Subcutaneous abdominal adipose tissue (tissue), 5 donors: ENCODE data around the gene ERC2.

Source experiments
- H3K27ac ChIP-seq: one replicate; pipeline ENCODE4 v1.7.0; 2013; ENCODE audit warnings: low read depth, mild to moderate bottlenecking, inconsistent platforms, low read length, moderate library complexity
- H3K27me3 ChIP-seq, 5 donors: one replicate each; pipeline ENCODE4 v1.7.0; 2013; ENCODE audit warnings: low read length in 5 of 5, inconsistent platforms in 1 of 5; ENCODE audit not compliant: control insufficient read depth in 5 of 5, insufficient read depth in 4 of 5
- H3K36me3 ChIP-seq, 5 donors: one replicate each; pipeline ENCODE4 v1.7.0; 2013; ENCODE audit warnings: low read length in 5 of 5; ENCODE audit not compliant: control insufficient read depth in 5 of 5, insufficient read depth in 5 of 5
- H3K4me1 ChIP-seq, 5 donors: one replicate each; pipeline ENCODE4 v1.7.0; 2013; ENCODE audit warnings: low read length in 5 of 5, mild to moderate bottlenecking in 3 of 5, moderate library complexity in 1 of 5; ENCODE audit not compliant: control insufficient read depth in 5 of 5, insufficient read depth in 5 of 5
- H3K4me3 ChIP-seq, 5 donors: one replicate each; pipeline ENCODE4 v1.7.0; 2013; ENCODE audit warnings: low read length in 5 of 5, low read depth in 1 of 5
- H3K9ac ChIP-seq, 5 donors: one replicate each; pipeline ENCODE4 v1.7.0; 2013; ENCODE audit warnings: low read length in 5 of 5, mild to moderate bottlenecking in 4 of 5, moderate library complexity in 3 of 5
- H3K9me3 ChIP-seq, 5 donors: one replicate each; pipeline ENCODE4 v1.7.0; 2013; ENCODE audit warnings: low read length in 5 of 5; ENCODE audit not compliant: control insufficient read depth in 5 of 5
- donor health status: healthy.
- donor health status: healthy.
- donor health status: healthy.
- donor health status: healthy.
- donor health status: healthy.

The ERC2 gene

GRCh38 chr3:55639896-55640765 lies 828.1 kb downstream of the ERC2 start:
- no peak overlapping the region for H3K9ac ChIP-seq
- H3K27ac ChIP-seq: no peak overlapping the region
- H3K4me1 ChIP-seq: peaks cover 0 to 6% (median 4%) of the 10 kb centered on the region in 5 donors
- peaks cover 0 to 5% (median 0%) of the 10 kb centered on the region in 5 donors for H3K27me3 ChIP-seq
- no peak overlapping the region for H3K4me3 ChIP-seq
- H3K9me3 ChIP-seq: no peaks in the 10 kb centered on the region
- H3K36me3 ChIP-seq: no peaks in the 10 kb centered on the region

GRCh38 chr3:55639143-55639542 lies 829.1 kb downstream of the ERC2 start:
- H3K27me3 ChIP-seq: peaks cover 0 to 5% (median 0%) of the 10 kb centered on the region in 5 donors
- H3K4me3 ChIP-seq: no peak overlapping the region
- H3K27ac ChIP-seq: no peak overlapping the region
- no peak overlapping the region for H3K9ac ChIP-seq
- peaks cover 0 to 6% (median 4%) of the 10 kb centered on the region in 5 donors for H3K4me1 ChIP-seq
- no peaks in the 10 kb centered on the region for H3K36me3 ChIP-seq
- H3K9me3 ChIP-seq: no peaks in the 10 kb centered on the region

DNA sequence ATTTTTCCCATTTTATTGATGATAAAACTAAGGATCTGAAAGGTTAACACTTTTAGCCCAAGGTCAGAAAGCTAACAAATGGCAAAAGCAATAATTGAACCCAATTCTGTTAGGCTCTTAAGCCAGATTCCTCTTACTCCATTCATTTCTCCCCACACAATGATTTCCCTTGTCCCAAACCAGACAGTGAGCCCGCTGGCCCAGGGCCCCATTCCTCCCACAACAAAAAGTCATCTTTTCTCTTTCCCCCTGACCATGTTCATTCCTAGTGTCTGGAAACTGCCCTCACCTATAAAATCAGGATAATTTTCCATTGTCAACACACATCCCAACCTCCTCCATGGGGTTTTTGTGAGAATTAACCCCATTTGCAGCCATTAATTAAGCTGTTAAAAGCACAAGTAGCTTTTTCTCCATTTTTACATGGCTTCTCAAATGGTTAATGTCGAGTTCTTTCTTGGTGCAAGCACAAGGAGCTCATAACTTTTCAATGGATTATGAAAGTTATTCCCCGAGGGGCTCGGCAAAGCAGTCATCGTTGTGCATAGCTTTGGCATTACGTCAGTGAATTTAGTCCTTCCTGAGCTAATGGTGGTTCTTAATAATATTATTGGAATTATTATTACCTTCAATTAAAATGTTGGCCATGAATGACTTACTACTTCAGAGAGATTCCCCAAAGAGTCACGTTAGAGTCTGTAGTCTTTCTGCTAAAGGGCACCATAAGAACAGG lies 830.2 kb downstream of the ERC2 start:
- Histone ChIP-seq H3K9me3 (no peaks in the 10 kb centered on the region), H3K36me3 (no peaks in the 10 kb centered on the region), H3K27me3 (peaks cover 0 to 5% (median 0%) of the 10 kb centered on the region in 5 donors), H3K4me1 (peaks cover 0 to 6% (median 4%) of the 10 kb centered on the region in 5 donors), H3K27ac (no peak overlapping the region), H3K9ac (no peak overlapping the region), H3K4me3 (no peak overlapping the region)

- no peak overlapping the region for H3K27ac ChIP-seq
- H3K4me1 ChIP-seq: peaks cover 0 to 6% (median 4%) of the 10 kb centered on the region in 5 donors
- H3K36me3 ChIP-seq: no peaks in the 10 kb centered on the region
Observed at GRCh38 chr3:55636300-55637195, 831.7 kb downstream of the ERC2 start.

GRCh38 chr3:55634345-55634744 lies 833.9 kb downstream of the ERC2 start:
- H3K9ac ChIP-seq: no peak overlapping the region
- no peaks in the 10 kb centered on the region for H3K36me3 ChIP-seq
- peaks cover 0 to 6% (median 4%) of the 10 kb centered on the region in 5 donors for H3K4me1 ChIP-seq
- no peak overlapping the region for H3K4me3 ChIP-seq
- no peak overlapping the region for H3K27ac ChIP-seq
- no peaks in the 10 kb centered on the region for H3K27me3 ChIP-seq
- H3K9me3 ChIP-seq: no peaks in the 10 kb centered on the region

More at GRCh38 chr3:55636300-55637195, 831.7 kb downstream of the ERC2 start:
- no peak overlapping the region for H3K9ac ChIP-seq
- H3K4me3 ChIP-seq: no peak overlapping the region
- H3K9me3 ChIP-seq: no peaks in the 10 kb centered on the region
- H3K27me3 ChIP-seq: peaks cover 0 to 5% (median 0%) of the 10 kb centered on the region in 5 donors

- H3K27me3 ChIP-seq: no peaks in the 10 kb centered on the region
- no peaks in the 10 kb centered on the region for H3K36me3 ChIP-seq
- H3K27ac ChIP-seq: no peak overlapping the region
- peaks cover 0 to 5% (median 4%) of the 10 kb centered on the region in 5 donors for H3K4me1 ChIP-seq
- no peak overlapping the region for H3K4me3 ChIP-seq
- H3K9me3 ChIP-seq: no peaks in the 10 kb centered on the region
- H3K9ac ChIP-seq: no peak overlapping the region
Observed at GRCh38 chr3:55633333-55633732, 834.9 kb downstream of the ERC2 start.

DNA sequence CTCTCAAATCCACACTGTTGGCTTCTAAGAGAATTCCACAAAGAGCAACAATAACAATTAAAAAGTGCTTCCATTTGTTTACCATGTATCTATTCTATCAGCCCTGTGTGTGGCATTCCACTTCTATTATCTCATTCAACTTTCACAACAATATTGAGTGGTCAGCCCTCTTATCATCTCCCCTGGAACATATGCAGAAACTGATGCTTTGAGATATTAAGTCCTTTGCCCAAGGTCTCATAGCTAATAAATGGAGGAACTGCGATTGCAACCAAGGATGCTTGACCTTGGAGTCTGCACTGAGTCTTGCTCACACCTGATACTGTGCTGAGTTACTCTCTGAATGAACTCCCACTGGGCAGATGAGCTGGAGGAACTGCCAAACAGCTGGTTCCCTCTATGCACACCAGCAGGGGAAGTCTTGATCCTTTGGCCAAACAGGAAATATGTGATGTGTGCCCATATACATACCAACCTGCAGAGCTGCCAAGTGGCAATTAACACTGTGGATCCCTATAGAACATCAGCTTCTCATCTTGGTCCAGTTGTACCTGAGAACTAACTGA lies 836.4 kb downstream of the ERC2 start:
- no peak overlapping the region for H3K4me3 ChIP-seq
- no peaks in the 10 kb centered on the region for H3K36me3 ChIP-seq
- H3K27ac ChIP-seq: no peak overlapping the region
- no peaks in the 10 kb centered on the region for H3K4me1 ChIP-seq
- no peak overlapping the region for H3K9ac ChIP-seq
- H3K27me3 ChIP-seq: no peaks in the 10 kb centered on the region
- H3K9me3 ChIP-seq: no peaks in the 10 kb centered on the region

GRCh38 chr3:55630921-55631299 lies 837.4 kb downstream of the ERC2 start:
- Histone ChIP-seq H3K9ac (no peak overlapping the region), H3K9me3 (no peaks in the 10 kb centered on the region), H3K27ac (no peak overlapping the region), H3K36me3 (no peaks in the 10 kb centered on the region), H3K4me1 (peaks cover 0 to 8% (median 4%) of the 10 kb centered on the region in 5 donors), H3K4me3 (no peak overlapping the region), H3K27me3 (no peaks in the 10 kb centered on the region)

DNA sequence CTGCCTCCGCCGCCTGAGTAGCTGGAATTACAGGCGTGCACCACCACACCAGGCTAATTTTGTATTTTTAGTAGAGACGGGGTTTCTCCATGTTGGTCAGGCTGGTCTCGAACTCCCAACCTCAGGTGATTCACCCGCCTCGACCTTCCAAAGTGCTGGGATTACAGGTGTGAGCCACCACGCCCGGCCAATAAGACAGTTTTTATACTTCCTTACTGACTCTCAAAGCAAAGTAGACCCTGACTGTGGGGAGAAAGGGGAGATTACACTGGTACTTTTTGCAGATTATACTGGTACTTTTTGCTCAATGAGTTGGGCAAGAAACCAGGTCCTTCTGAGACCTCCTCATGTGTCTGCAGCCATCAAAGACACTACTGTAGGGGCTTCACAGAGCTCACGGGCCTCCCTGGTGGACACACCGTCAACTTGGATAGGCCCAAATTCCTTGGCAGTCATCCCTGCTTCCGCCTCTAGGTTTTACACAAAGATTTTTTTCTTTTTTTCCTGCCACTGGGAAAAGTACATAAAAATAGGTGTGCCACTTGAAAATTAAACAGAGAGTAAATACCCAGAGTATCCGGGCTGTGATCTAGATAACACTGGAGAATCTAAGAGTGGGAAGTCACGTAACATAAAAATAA lies 837.9 kb downstream of the ERC2 start:
- Histone ChIP-seq H3K36me3 (no peaks in the 10 kb centered on the region), H3K4me3 (no peak overlapping the region), H3K27me3 (no peaks in the 10 kb centered on the region), H3K4me1 (peaks cover 0 to 12% (median 7%) of the 10 kb centered on the region in 5 donors), H3K9me3 (no peaks in the 10 kb centered on the region), H3K27ac (no peak overlapping the region), H3K9ac (no peak overlapping the region)
